Endodermal cell (in vitro differentiated cells): ENCODE results near the gene HOXB2. TPM values are rescaled to one million over a fixed set of nuclear protein-coding genes. Genes with fewer than 3 reads are reported as not detected.

Source experiments
- DNase-seq: peaks from one replicate; pipeline ENCODE4 v3.0.0-alpha.2; 2017
- H3K27ac ChIP-seq: 2 replicates; pipeline ENCODE4 v1.5.1; 2013; ENCODE audit warnings: mild to moderate bottlenecking, low read depth, low read length, moderate library complexity
- H3K27me3 ChIP-seq: 2 replicates; pipeline ENCODE4 v1.6.1; 2013; ENCODE audit warnings: mild to moderate bottlenecking, low read length, moderate library complexity; ENCODE audit not compliant: insufficient read depth, control insufficient read depth, poor library complexity, severe bottlenecking
- H3K36me3 ChIP-seq: 2 replicates; pipeline ENCODE4 v1.7.0; 2013; ENCODE audit warnings: mild to moderate bottlenecking, low read length, moderate library complexity; ENCODE audit not compliant: control insufficient read depth, insufficient read depth
- H3K4me1 ChIP-seq: one replicate; pipeline ENCODE4 v1.7.0; 2013; ENCODE audit warnings: low read length; ENCODE audit not compliant: control insufficient read depth, insufficient read depth
- H3K4me3 ChIP-seq: 2 replicates; pipeline ENCODE4 v1.5.1; 2013; ENCODE audit warnings: mild to moderate bottlenecking, low read length, moderate library complexity
- H3K9ac ChIP-seq: 2 replicates; pipeline ENCODE4 v1.6.1; 2013; ENCODE audit warnings: mild to moderate bottlenecking, low read length, moderate library complexity; ENCODE audit not compliant: poor library complexity, severe bottlenecking; ENCODE audit errors: extremely low read depth
- H3K9me3 ChIP-seq: 2 replicates; pipeline ENCODE4 v1.6.1; 2013; ENCODE audit warnings: mild to moderate bottlenecking, low read length, moderate library complexity; ENCODE audit not compliant: control insufficient read depth
- H3K27ac Mint-ChIP-seq: 2 replicates; pipeline ENCODE4 v1.8.0; 2020; ENCODE audit warnings: mixed read lengths
- H3K27me3 Mint-ChIP-seq: 2 replicates; pipeline ENCODE4 v1.8.0; 2021; ENCODE audit warnings: mild to moderate bottlenecking, mixed read lengths; ENCODE audit not compliant: insufficient read depth
- H3K36me3 Mint-ChIP-seq: 2 replicates; pipeline ENCODE4 v1.8.0; 2020; ENCODE audit warnings: low read depth, mixed read lengths
- H3K4me1 Mint-ChIP-seq: 2 replicates; pipeline ENCODE4 v1.8.0; 2020; ENCODE audit warnings: mixed read lengths
- H3K4me3 Mint-ChIP-seq: 2 replicates; pipeline ENCODE4 v1.8.0; 2020; ENCODE audit warnings: mild to moderate bottlenecking, moderate library complexity, mixed read lengths
- H3K9me3 Mint-ChIP-seq: 2 replicates; pipeline ENCODE4 v1.8.0; 2020; ENCODE audit warnings: mild to moderate bottlenecking, mixed read lengths
- WGBS, 2 experiments: methylation state at CpG; one replicate each; pipeline versions ENCODE4 v1.1.5 to v1.1.7; 2013; ENCODE audit warnings: missing lambda C conversion rate in 2 of 2, mixed read lengths in 1 of 2; ENCODE audit not compliant: insufficient coverage in 1 of 2, insufficient read length in 1 of 2; 5-methylcytosine and 5-hydroxymethylcytosine counted together
- total RNA-seq, 2 donors: library from RNA; stranded (reverse); fragmentation: NEBNext Ultra II Directional in 1 of 2; extraction: Animal tissue kit (Norgen Biotek cat#: 25700) in 1 of 2; gene quantifications; 2 replicates in 1 of 2; 3 replicates in 1 of 2; pipeline ENCODE4 v1.2.1, GENCODE V29; 2021
- TF ChIP-seq, protein P1 (sequence below): fragments of 200-600 bp; sonication (generic); conservative IDR thresholded peaks from 2 replicates; pipeline ENCODE4 v1.5.0; 2021; ENCODE audit warnings: antibody characterized with exemption, mild to moderate bottlenecking

The HOXB2 gene
- total RNA-seq, 2 donors from 2014 or later = 0.22 TPM; not detected in 1

DNA sequence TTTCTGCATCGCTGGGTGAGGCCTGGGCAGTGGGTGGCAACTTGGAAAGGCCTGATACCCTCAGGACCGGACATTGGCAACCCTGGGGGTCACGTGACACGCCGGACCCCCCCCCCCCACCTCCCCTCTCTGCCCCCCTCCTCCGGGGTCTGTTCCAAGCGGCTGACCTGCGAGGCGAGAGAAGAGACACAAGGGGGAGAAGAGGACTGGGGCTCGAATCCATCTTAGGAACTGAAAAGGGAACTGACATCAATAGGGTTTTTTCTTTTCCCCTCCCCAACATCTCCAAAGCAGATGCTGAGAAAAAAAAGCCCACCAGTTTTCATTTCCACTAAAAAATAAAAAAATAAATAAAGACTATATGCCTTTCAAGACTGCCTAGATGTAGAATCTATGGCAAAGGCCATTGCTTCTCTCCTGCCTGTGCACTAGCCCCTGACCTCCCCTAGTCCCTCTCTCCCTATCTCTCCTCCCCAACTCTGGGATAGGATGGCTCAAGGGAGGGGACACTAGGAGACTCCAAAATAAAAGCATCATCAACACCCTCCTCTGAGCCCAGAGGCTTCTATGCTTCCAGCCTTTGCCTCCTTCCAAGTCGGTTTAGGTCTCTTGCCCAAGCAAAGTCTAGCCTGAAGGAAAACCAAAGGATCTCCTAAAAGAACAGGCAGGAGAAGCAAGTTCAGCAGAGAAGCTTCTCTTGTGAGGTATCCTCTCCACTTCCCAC lies 7.7 kb upstream of the HOXB2 start:
- H3K9me3 Mint-ChIP-seq = no peaks in the 10 kb centered on the region
- H3K4me3 Mint-ChIP-seq = no peak overlapping the region
- H3K36me3 Mint-ChIP-seq = no peaks in the 10 kb centered on the region
- Histone ChIP-seq H3K9ac (no peak overlapping the region), H3K4me3 (no peak overlapping the region), H3K27me3 (peaks cover 99% of the 10 kb centered on the region), H3K36me3 (no peaks in the 10 kb centered on the region), H3K9me3 (no peaks in the 10 kb centered on the region), H3K4me1 (peaks cover 14% of the 10 kb centered on the region), H3K27ac (peak overlapping the region; percentile 70)
- peaks cover 99% of the 10 kb centered on the region for H3K27me3 Mint-ChIP-seq
- WGBS, 2 experiments = 0 to 4% methylated on average over 1 to 3 of the region's 11 CpGs
- no peak overlapping the region for H3K27ac Mint-ChIP-seq
- peaks cover 16% of the 10 kb centered on the region for H3K4me1 Mint-ChIP-seq
- DNase-seq = peak; percentile 83
- TF ChIP-seq, protein P1, sequence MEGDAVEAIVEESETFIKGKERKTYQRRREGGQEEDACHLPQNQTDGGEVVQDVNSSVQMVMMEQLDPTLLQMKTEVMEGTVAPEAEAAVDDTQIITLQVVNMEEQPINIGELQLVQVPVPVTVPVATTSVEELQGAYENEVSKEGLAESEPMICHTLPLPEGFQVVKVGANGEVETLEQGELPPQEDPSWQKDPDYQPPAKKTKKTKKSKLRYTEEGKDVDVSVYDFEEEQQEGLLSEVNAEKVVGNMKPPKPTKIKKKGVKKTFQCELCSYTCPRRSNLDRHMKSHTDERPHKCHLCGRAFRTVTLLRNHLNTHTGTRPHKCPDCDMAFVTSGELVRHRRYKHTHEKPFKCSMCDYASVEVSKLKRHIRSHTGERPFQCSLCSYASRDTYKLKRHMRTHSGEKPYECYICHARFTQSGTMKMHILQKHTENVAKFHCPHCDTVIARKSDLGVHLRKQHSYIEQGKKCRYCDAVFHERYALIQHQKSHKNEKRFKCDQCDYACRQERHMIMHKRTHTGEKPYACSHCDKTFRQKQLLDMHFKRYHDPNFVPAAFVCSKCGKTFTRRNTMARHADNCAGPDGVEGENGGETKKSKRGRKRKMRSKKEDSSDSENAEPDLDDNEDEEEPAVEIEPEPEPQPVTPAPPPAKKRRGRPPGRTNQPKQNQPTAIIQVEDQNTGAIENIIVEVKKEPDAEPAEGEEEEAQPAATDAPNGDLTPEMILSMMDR = peak; percentile 14

GRCh38 chr17:48551596-48552465 lies 6.9 kb upstream of the HOXB2 start:
- H3K36me3 ChIP-seq = no peaks in the 10 kb centered on the region
- no peaks in the 10 kb centered on the region for H3K36me3 Mint-ChIP-seq
- H3K4me3 ChIP-seq = no peak overlapping the region
- peaks cover 18% of the 10 kb centered on the region for H3K4me1 ChIP-seq
- TF ChIP-seq, protein P1 = no peak
- no peak overlapping the region for H3K27ac Mint-ChIP-seq
- H3K27ac ChIP-seq = peak overlapping the region; percentile 70
- peaks cover 16% of the 10 kb centered on the region for H3K4me1 Mint-ChIP-seq
- no peak overlapping the region for H3K9ac ChIP-seq
- H3K27me3 ChIP-seq = peaks cover 99% of the 10 kb centered on the region
- no peaks in the 10 kb centered on the region for H3K9me3 Mint-ChIP-seq
- no peak overlapping the region for H3K4me3 Mint-ChIP-seq
- no peaks in the 10 kb centered on the region for H3K9me3 ChIP-seq
- DNase-seq = peak; percentile 78
- WGBS, 2 experiments = 0 to 12% methylated on average over 4 to 47 of the region's 47 CpGs
- peaks cover 99% of the 10 kb centered on the region for H3K27me3 Mint-ChIP-seq

DNA sequence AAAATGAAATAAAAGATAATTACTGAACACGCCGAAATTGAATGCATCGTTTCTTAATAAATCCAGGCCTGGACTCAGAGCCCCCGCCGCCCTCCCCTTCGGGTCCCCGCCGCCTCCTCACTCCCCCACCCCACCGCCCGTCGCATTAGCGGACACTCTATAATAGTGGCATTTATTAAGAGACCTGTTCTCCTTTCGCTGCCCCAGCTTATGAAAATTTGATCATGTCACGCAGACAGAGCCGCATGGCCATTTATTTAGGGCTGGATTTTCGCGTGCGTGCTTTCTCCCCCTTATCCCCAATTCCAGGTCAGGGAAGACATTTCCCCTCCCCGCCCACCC lies 6.3 kb upstream of the HOXB2 start:
- Histone ChIP-seq H3K27ac (peak overlapping the region; percentile 70), H3K4me3 (no peak overlapping the region), H3K9ac (no peak overlapping the region), H3K9me3 (no peaks in the 10 kb centered on the region), H3K4me1 (peaks cover 18% of the 10 kb centered on the region), H3K36me3 (no peaks in the 10 kb centered on the region), H3K27me3 (peaks cover 99% of the 10 kb centered on the region)
- Mint-ChIP-seq H3K4me3 (no peak overlapping the region), H3K27me3 (peaks cover 99% of the 10 kb centered on the region), H3K4me1 (peaks cover 22% of the 10 kb centered on the region), H3K27ac (no peak overlapping the region), H3K9me3 (no peaks in the 10 kb centered on the region), H3K36me3 (no peaks in the 10 kb centered on the region)
- 10 to 12% methylated on average over 10 to 19 of the region's 19 CpGs for WGBS, 2 experiments
- DNase-seq = no peak
- TF ChIP-seq, protein P1 = no peak
